ENCODE measurements around the gene MED13. TPM values are rescaled to one million over a fixed set of nuclear protein-coding genes. Genes with fewer than 3 reads are reported as not detected.

The MED13 gene
- total RNA-seq, 1 experiment from 2014 or later: 60.7 TPM

DNA sequence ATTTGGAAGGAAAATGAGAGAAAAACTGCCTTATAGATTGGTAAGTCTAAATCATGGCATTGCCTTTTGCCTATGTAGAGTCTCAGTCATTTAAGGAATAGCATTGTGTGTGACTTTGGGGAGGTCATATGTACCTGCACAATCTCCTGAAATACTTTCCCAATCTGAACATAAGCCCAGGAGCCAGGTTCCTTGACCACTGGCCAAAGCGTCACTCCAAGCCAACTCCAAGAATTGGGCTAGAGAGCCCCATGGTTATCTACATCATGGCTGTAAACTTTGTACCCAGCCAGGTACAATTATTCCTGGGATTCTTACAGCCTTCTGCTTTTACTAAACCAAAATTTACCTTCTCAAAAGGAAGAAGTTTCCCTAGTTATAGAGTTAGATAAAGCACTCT is 40.8 kb upstream of the MED13 start:
- Histone ChIP-seq H2BK20ac (ENCODE audit: low read depth, low read length, poor library complexity, severe bottlenecking) (no peak overlapping the region), H3K18ac (ENCODE audit: insufficient read length, low read depth, low read length) (no peak overlapping the region), H3K56ac (ENCODE audit: insufficient read length, low read depth, low read length) (no peak overlapping the region), H3K9me3 (ENCODE audit: control insufficient read depth, low read depth, low read length) (no peaks in the 10 kb centered on the region), H3K79me1 (ENCODE audit: insufficient read depth, low read depth, low read length, poor library complexity, severe bottlenecking) (no peaks in the 10 kb centered on the region), H3K79me2 (ENCODE audit: insufficient read depth, low read length) (no peaks in the 10 kb centered on the region), H2BK5ac (ENCODE audit: insufficient read length, low read length) (no peak overlapping the region), H3K27ac (ENCODE audit: insufficient read length, low read depth, low read length) (no peak overlapping the region), H2AFZ (ENCODE audit: low read length) (no peak overlapping the region), H2AK5ac (ENCODE audit: insufficient read length, low read length) (no peak overlapping the region), H3K14ac (ENCODE audit: insufficient read depth, low read length) (no peak overlapping the region), H3K4me2 (ENCODE audit: insufficient read depth, insufficient read length, low read length) (no peak overlapping the region), H4K5ac (ENCODE audit: insufficient read length, low read depth, low read length) (no peak overlapping the region), H3K27me3 (ENCODE audit: insufficient read depth, low read length) (no peaks in the 10 kb centered on the region), H2BK12ac (ENCODE audit: insufficient read length, low read depth, low read length) (no peak overlapping the region), H3K9ac (ENCODE audit: extremely low read depth, insufficient read length, low read length) (no peak overlapping the region), H3K23ac (ENCODE audit: insufficient read length, low read depth, low read length) (no peak overlapping the region), H4K91ac (ENCODE audit: insufficient read length, low read depth, low read length) (no peak overlapping the region), H3K23me2 (ENCODE audit: insufficient read length, low read depth, low read length, poor library complexity, severe bottlenecking) (no peaks in the 10 kb centered on the region), H4K8ac (replicated peaks; ENCODE audit: insufficient read length, low read depth, low read length) (no peak overlapping the region), H4K20me1 (ENCODE audit: control insufficient read depth, insufficient read depth, insufficient read length) (no peaks in the 10 kb centered on the region), H2BK120ac (ENCODE audit: low read depth, low read length, poor library complexity, severe bottlenecking) (no peak overlapping the region), H3T11ph (ENCODE audit: low read length) (no peak overlapping the region), H2BK15ac (ENCODE audit: low read depth, low read length) (no peak overlapping the region), H3K4me1 (ENCODE audit: insufficient read depth, low read length) (no peaks in the 10 kb centered on the region; the same call in 1 of the 2 replicates), H3K4ac (ENCODE audit: low read depth, low read length) (no peak overlapping the region)
- H3K27me3 Mint-ChIP-seq (ENCODE audit: low read depth): no peaks in the 10 kb centered on the region; the same call in 1 of the 2 replicates
- no CpG with 5 or more reads among the region's 1 CpG for WGBS (ENCODE audit: extremely low coverage, insufficient read length, low lambda C conversion rate)
- DNase-seq: no peak
- peaks cover 16 to 22% of the 10 kb centered on the region in 2 experiments for H3K4me1 Mint-ChIP-seq
- no peaks in the 10 kb centered on the region for H3K36me3 Mint-ChIP-seq (ENCODE audit: insufficient read depth in 1 of 3, low read depth in 3 of 3)
- no peak overlapping the region for H3K4me3 Mint-ChIP-seq
- no peak overlapping the region for H3K27ac Mint-ChIP-seq
- TF ChIP-seq, protein P1, sequence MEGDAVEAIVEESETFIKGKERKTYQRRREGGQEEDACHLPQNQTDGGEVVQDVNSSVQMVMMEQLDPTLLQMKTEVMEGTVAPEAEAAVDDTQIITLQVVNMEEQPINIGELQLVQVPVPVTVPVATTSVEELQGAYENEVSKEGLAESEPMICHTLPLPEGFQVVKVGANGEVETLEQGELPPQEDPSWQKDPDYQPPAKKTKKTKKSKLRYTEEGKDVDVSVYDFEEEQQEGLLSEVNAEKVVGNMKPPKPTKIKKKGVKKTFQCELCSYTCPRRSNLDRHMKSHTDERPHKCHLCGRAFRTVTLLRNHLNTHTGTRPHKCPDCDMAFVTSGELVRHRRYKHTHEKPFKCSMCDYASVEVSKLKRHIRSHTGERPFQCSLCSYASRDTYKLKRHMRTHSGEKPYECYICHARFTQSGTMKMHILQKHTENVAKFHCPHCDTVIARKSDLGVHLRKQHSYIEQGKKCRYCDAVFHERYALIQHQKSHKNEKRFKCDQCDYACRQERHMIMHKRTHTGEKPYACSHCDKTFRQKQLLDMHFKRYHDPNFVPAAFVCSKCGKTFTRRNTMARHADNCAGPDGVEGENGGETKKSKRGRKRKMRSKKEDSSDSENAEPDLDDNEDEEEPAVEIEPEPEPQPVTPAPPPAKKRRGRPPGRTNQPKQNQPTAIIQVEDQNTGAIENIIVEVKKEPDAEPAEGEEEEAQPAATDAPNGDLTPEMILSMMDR (conservative IDR thresholded peaks at IDR 0.05): no peak
- H3K9me3 Mint-ChIP-seq: no peaks in the 10 kb centered on the region

Data from H9 (cell line).